ENCODE data around the gene KCNA10.

KCNA10 gene

GRCh38 chr1:110519125-110519810, at the start of gene KCNA10:
Gene KCNA10 (minus strand): TSS chr1:110519175. CDS start chr1:110518787, 388 bp downstream.
- DNase-seq (ENCODE audit: low read depth in 4 of 4, low spot score in 1 of 4): no peak

- no peak for DNase-seq (ENCODE audit: low read depth in 4 of 4, low spot score in 1 of 4)
Measured at GRCh38 chr1:110566836-110567235, 47.9 kb upstream of the KCNA10 start.

- DNase-seq (ENCODE audit: low read depth in 4 of 4, low spot score in 1 of 4): no peak
Measured at GRCh38 chr1:110565565-110565964, 46.6 kb upstream of the KCNA10 start.

- DNase-seq (ENCODE audit: low read depth in 4 of 4, low spot score in 1 of 4): no peak
Measured at GRCh38 chr1:110563089-110563488, 44.1 kb upstream of the KCNA10 start.

- DNase-seq (ENCODE audit: low read depth in 4 of 4, low spot score in 1 of 4): no peak
Measured at GRCh38 chr1:110561596-110561995, 42.6 kb upstream of the KCNA10 start.

- DNase-seq (ENCODE audit: low read depth in 4 of 4, low spot score in 1 of 4): no peak
Measured at GRCh38 chr1:110559157-110559556, 40.2 kb upstream of the KCNA10 start.

GRCh38 chr1:110557481-110557880, 38.5 kb upstream of the KCNA10 start:
- no peak for DNase-seq (ENCODE audit: low read depth in 4 of 4, low spot score in 1 of 4)

GRCh38 chr1:110556471-110556807, 37.5 kb upstream of the KCNA10 start:
- DNase-seq (ENCODE audit: low read depth in 4 of 4, low spot score in 1 of 4): no peak

GRCh38 chr1:110555807-110556470, 37.0 kb upstream of the KCNA10 start:
- DNase-seq (ENCODE audit: low read depth in 4 of 4, low spot score in 1 of 4): no peak

GRCh38 chr1:110554871-110555801, 36.2 kb upstream of the KCNA10 start:
- DNase-seq (ENCODE audit: low read depth in 4 of 4, low spot score in 1 of 4): peak in 3 of 4 experiments; percentile 28 to 55 (median 39)

GRCh38 chr1:110551278-110551809, 32.4 kb upstream of the KCNA10 start:
- no peak for DNase-seq (ENCODE audit: low read depth in 4 of 4, low spot score in 1 of 4)

GRCh38 chr1:110549831-110550230, 30.9 kb upstream of the KCNA10 start:
- DNase-seq (ENCODE audit: low read depth in 4 of 4, low spot score in 1 of 4): no peak

- DNase-seq (ENCODE audit: low read depth in 4 of 4, low spot score in 1 of 4): no peak
Measured at GRCh38 chr1:110548381-110548780, 29.4 kb upstream of the KCNA10 start.

GRCh38 chr1:110547017-110547416, 28.0 kb upstream of the KCNA10 start:
- DNase-seq (ENCODE audit: low read depth in 4 of 4, low spot score in 1 of 4): no peak

- no peak for DNase-seq (ENCODE audit: low read depth in 4 of 4, low spot score in 1 of 4)
Measured at GRCh38 chr1:110545492-110545891, 26.5 kb upstream of the KCNA10 start.

- DNase-seq (ENCODE audit: low read depth in 4 of 4, low spot score in 1 of 4): no peak
Measured at GRCh38 chr1:110544753-110545152, 25.8 kb upstream of the KCNA10 start.

GRCh38 chr1:110542725-110543124, 23.8 kb upstream of the KCNA10 start:
- DNase-seq (ENCODE audit: low read depth in 4 of 4, low spot score in 1 of 4): no peak

- DNase-seq (ENCODE audit: low read depth in 4 of 4, low spot score in 1 of 4): no peak
Measured at GRCh38 chr1:110541906-110542395, 23.0 kb upstream of the KCNA10 start.

- DNase-seq (ENCODE audit: low read depth in 4 of 4, low spot score in 1 of 4): no peak
Measured at GRCh38 chr1:110540891-110541685, 22.1 kb upstream of the KCNA10 start.

GRCh38 chr1:110538921-110539320, 19.9 kb upstream of the KCNA10 start:
- DNase-seq (ENCODE audit: low read depth in 4 of 4, low spot score in 1 of 4): no peak

GRCh38 chr1:110538075-110538474, 19.1 kb upstream of the KCNA10 start:
- DNase-seq (ENCODE audit: low read depth in 4 of 4, low spot score in 1 of 4): no peak

All from stimulated activated CD4-positive, alpha-beta T cell treated with anti-CD3 and anti-CD28 coated beads, Interleukin-1b, Interleukin-23, amount 100 ng/mL, for 24 hours (primary cell).